ENCODE data around the gene HS6ST2. TPM values are rescaled to one million over a fixed set of nuclear protein-coding genes. Genes with fewer than 3 reads are reported as not detected.

Gene HS6ST2
- total RNA-seq, 1 donor, result not detected

GRCh38 chrX:132876523-132877338 lies 81.7 kb downstream of the HS6ST2 start:
- H3K27ac ChIP-seq (ENCODE audit: low read depth, low read length), result no peak overlapping the region
- no peaks in the 10 kb centered on the region for H3K9me3 ChIP-seq (ENCODE audit: low read depth, low read length)
- no peaks in the 10 kb centered on the region for H3K79me2 ChIP-seq (ENCODE audit: insufficient read depth, low read length)
- no peaks in the 10 kb centered on the region for H3K4me1 ChIP-seq (ENCODE audit: insufficient read depth, low read length)
- H3K4me3 ChIP-seq (ENCODE audit: insufficient read depth, low read length), result no peak overlapping the region
- TF ChIP-seq, protein P1, sequence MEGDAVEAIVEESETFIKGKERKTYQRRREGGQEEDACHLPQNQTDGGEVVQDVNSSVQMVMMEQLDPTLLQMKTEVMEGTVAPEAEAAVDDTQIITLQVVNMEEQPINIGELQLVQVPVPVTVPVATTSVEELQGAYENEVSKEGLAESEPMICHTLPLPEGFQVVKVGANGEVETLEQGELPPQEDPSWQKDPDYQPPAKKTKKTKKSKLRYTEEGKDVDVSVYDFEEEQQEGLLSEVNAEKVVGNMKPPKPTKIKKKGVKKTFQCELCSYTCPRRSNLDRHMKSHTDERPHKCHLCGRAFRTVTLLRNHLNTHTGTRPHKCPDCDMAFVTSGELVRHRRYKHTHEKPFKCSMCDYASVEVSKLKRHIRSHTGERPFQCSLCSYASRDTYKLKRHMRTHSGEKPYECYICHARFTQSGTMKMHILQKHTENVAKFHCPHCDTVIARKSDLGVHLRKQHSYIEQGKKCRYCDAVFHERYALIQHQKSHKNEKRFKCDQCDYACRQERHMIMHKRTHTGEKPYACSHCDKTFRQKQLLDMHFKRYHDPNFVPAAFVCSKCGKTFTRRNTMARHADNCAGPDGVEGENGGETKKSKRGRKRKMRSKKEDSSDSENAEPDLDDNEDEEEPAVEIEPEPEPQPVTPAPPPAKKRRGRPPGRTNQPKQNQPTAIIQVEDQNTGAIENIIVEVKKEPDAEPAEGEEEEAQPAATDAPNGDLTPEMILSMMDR (IDR thresholded peaks at IDR 0.05; ENCODE audit: extremely low read depth, low read depth, low read length), result no peak
- H4K20me1 ChIP-seq (ENCODE audit: insufficient read depth, low read length), result no peaks in the 10 kb centered on the region
- H3K27me3 ChIP-seq (ENCODE audit: insufficient read depth, low read length), result no peaks in the 10 kb centered on the region
- H2AFZ ChIP-seq (ENCODE audit: low read length), result no peak overlapping the region
- no peak overlapping the region for H3K4me2 ChIP-seq (ENCODE audit: insufficient read depth, low read length)
- DNase-seq (ENCODE audit: insufficient read length, low spot score, missing footprints), result no peak
- H3K36me3 ChIP-seq (ENCODE audit: insufficient read depth, low read length), result no peaks in the 10 kb centered on the region

DNA sequence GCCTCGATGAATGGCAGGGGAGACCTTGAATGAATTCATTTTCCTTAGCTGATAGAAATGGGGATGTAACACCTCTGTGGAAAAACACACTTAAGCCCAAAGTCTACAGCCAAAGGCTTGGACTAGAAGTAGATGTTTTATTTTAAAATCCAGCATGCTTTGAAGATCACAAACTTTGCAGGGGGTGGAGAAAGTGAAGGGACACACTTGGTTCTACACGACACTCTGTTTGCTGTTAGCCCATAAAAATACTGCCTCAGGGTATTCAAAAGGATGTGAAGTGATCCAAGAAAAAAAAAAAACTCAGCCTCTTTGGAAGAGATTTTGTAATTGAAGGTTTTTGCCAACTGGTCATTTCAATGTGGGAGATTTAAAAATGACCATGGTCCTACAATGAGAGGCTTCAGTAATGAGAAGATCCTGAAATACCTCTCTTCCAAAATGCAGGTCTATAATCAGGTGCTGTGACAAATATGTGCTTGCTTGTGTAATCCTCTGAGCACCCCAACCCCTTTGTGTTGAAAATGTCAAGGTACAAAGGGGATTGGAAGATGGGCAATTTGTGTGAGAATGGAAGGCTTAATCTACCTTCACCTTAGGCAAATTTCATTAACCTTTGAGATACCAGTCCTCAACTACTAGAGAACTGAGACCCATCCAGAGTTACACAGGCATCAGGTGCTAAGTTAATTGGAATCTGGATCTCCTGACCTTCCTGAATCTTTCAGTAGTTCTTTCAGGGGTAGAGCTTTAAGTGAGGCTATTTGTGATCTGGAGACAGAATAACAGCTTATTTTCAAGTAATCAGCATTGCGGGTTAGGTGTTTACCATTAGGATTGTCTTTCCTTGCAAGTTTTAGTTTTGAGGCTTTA lies 82.5 kb downstream of the HS6ST2 start:
- no peak overlapping the region for H3K4me3 ChIP-seq (ENCODE audit: insufficient read depth, low read length)
- H3K4me1 ChIP-seq (ENCODE audit: insufficient read depth, low read length), result no peaks in the 10 kb centered on the region
- TF ChIP-seq, protein P1 (IDR thresholded peaks at IDR 0.05; ENCODE audit: extremely low read depth, low read depth, low read length), result no peak
- H4K20me1 ChIP-seq (ENCODE audit: insufficient read depth, low read length), result no peaks in the 10 kb centered on the region
- no peak for DNase-seq (ENCODE audit: insufficient read length, low spot score, missing footprints)
- H3K27me3 ChIP-seq (ENCODE audit: insufficient read depth, low read length), result no peaks in the 10 kb centered on the region
- no peaks in the 10 kb centered on the region for H3K79me2 ChIP-seq (ENCODE audit: insufficient read depth, low read length)
- no peak overlapping the region for H2AFZ ChIP-seq (ENCODE audit: low read length)
- no peaks in the 10 kb centered on the region for H3K9me3 ChIP-seq (ENCODE audit: low read depth, low read length)
- H3K36me3 ChIP-seq (ENCODE audit: insufficient read depth, low read length), result no peaks in the 10 kb centered on the region
- H3K27ac ChIP-seq (ENCODE audit: low read depth, low read length), result no peak overlapping the region
- H3K4me2 ChIP-seq (ENCODE audit: insufficient read depth, low read length), result no peak overlapping the region

DNA sequence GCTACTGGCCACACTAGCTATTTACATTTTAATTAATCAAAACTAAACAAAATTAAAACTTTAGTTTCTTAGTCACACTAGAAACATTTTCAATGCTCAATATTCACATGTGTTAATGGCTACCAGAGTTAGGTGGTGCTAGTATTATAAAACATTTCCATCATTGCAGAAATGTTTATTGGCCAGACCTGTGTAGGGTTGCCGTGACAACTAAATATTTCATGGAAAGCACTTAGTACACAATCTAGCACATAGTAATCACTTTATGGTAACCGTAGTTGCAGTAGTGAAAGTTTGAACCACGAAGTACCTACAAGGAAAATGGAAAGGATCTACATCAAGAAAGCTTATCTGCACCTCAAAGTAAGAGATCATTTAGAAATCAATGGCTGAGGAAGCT lies 95.9 kb downstream of the HS6ST2 start:
- no peaks in the 10 kb centered on the region for H3K27me3 ChIP-seq (ENCODE audit: insufficient read depth, low read length)
- no peaks in the 10 kb centered on the region for H3K36me3 ChIP-seq (ENCODE audit: insufficient read depth, low read length)
- H3K4me3 ChIP-seq (ENCODE audit: insufficient read depth, low read length), result no peak overlapping the region
- H3K4me1 ChIP-seq (ENCODE audit: insufficient read depth, low read length), result no peaks in the 10 kb centered on the region
- H3K4me2 ChIP-seq (ENCODE audit: insufficient read depth, low read length), result no peak overlapping the region
- H2AFZ ChIP-seq (ENCODE audit: low read length), result no peak overlapping the region
- TF ChIP-seq, protein P1 (IDR thresholded peaks at IDR 0.05; ENCODE audit: extremely low read depth, low read depth, low read length), result no peak
- DNase-seq (ENCODE audit: insufficient read length, low spot score, missing footprints), result no peak
- no peak overlapping the region for H3K27ac ChIP-seq (ENCODE audit: low read depth, low read length)
- H3K9me3 ChIP-seq (ENCODE audit: low read depth, low read length), result no peaks in the 10 kb centered on the region
- H3K79me2 ChIP-seq (ENCODE audit: insufficient read depth, low read length), result no peaks in the 10 kb centered on the region
- H4K20me1 ChIP-seq (ENCODE audit: insufficient read depth, low read length), result no peaks in the 10 kb centered on the region

DNA sequence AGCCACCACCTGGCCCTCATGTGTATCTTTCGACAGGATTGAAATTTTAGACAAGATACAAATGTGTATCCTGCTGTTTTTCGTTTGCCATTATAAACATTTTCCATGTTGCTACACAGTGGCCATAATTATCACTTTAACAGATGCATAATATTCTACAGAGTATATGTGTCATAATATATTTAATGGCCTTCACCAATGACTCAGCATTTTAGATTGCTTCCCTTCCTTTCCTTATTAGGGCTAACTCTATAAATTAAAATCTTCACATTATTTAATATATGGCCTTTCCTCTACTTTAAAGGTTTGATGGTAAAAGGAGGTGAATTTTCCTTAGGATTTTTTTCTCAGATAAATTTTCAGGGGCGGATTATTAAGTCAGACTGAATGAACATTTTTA lies 97.4 kb downstream of the HS6ST2 start:
- TF ChIP-seq, protein P1 (IDR thresholded peaks at IDR 0.05; ENCODE audit: extremely low read depth, low read depth, low read length), result no peak

More for the DNA sequence above, 97.4 kb downstream of the HS6ST2 start:
- H3K79me2 ChIP-seq (ENCODE audit: insufficient read depth, low read length), result no peaks in the 10 kb centered on the region
- H3K36me3 ChIP-seq (ENCODE audit: insufficient read depth, low read length), result no peaks in the 10 kb centered on the region
- no peak overlapping the region for H3K4me2 ChIP-seq (ENCODE audit: insufficient read depth, low read length)
- H3K27ac ChIP-seq (ENCODE audit: low read depth, low read length), result no peak overlapping the region
- no peak for DNase-seq (ENCODE audit: insufficient read length, low spot score, missing footprints)
- no peaks in the 10 kb centered on the region for H3K27me3 ChIP-seq (ENCODE audit: insufficient read depth, low read length)
- no peak overlapping the region for H3K4me3 ChIP-seq (ENCODE audit: insufficient read depth, low read length)
- no peaks in the 10 kb centered on the region for H4K20me1 ChIP-seq (ENCODE audit: insufficient read depth, low read length)
- no peaks in the 10 kb centered on the region for H3K4me1 ChIP-seq (ENCODE audit: insufficient read depth, low read length)
- no peak overlapping the region for H2AFZ ChIP-seq (ENCODE audit: low read length)
- no peaks in the 10 kb centered on the region for H3K9me3 ChIP-seq (ENCODE audit: low read depth, low read length)
